GM13977 (cell line): ENCODE results near the gene OIP5.
"Not testable (repeated sequence)": the region's sequence is repeated elsewhere in the genome, so short reads cannot be mapped to it uniquely, and the experiment has no call there.

Experiments
- DNase-seq: peaks from one replicate; pipeline ENCODE4 v3.0.0; 2012; ENCODE audit warnings: low spot score
- CTCF ChIP-seq: IDR thresholded peaks from 2 replicates; pipeline ENCODE4 v1.5.1; 2012; ENCODE audit warnings: mild to moderate bottlenecking, control low read depth; ENCODE audit not compliant: insufficient read depth; ENCODE audit errors: extremely low read depth, missing control alignments
- in situ Hi-C: fragments of 300-500 bp; cut with MboI; formaldehyde crosslinking; loops from one replicate; pipeline ENCODE4 v1.12.0; 2022; ENCODE audit warnings: low sequenced_read_pairs, low pct_unique_long_range_greater_than_20kb, mixed read lengths, inconsistent platforms; ENCODE audit not compliant: unreplicated experiment

Gene OIP5

GRCh38 chr15:41279535-41280283 is 52.7 kb downstream of the OIP5 start:
- no peak for TF ChIP-seq CTCF
- in situ Hi-C loops, result no loop called here
- no peak for DNase-seq

GRCh38 chr15:41278319-41278718 is 54.1 kb downstream of the OIP5 start:
- DNase-seq, result no peak
- TF ChIP-seq CTCF, result no peak
- in situ Hi-C loops, result no loop called here

- DNase-seq, result no peak
- TF ChIP-seq CTCF, result no peak
- in situ Hi-C loops, result no loop called here
Observed at GRCh38 chr15:41276831-41277230, 55.6 kb downstream of the OIP5 start.

- no peak for DNase-seq
- no peak for TF ChIP-seq CTCF
- in situ Hi-C loops, result no loop called here
Observed at GRCh38 chr15:41269887-41270286, 62.5 kb downstream of the OIP5 start.

GRCh38 chr15:41263891-41264351 is 68.5 kb downstream of the OIP5 start:
- no peak for TF ChIP-seq CTCF
- in situ Hi-C loops, result no loop called here
- DNase-seq, result no peak

GRCh38 chr15:41262571-41262970 is 69.8 kb downstream of the OIP5 start:
- in situ Hi-C loops, result no loop called here
- no peak for DNase-seq
- no peak for TF ChIP-seq CTCF

- in situ Hi-C loops, DNase-seq: not testable (repeated sequence)
Observed at GRCh38 chr15:41260924-41261323, 71.5 kb downstream of the OIP5 start.
